Right ventricle myocardium inferior (tissue), 1 donor: ENCODE measurements around the gene BOLA3. TPM values are rescaled to one million over a fixed set of nuclear protein-coding genes. Genes with fewer than 3 reads are reported as not detected.
A peak's percentile ranks its signal among the peaks of the same experiment; 100 is the strongest.
"Not testable (repeated sequence)": the region's sequence is repeated elsewhere in the genome, so short reads cannot be mapped to it uniquely, and the experiment has no call there.

Experiments
- ATAC-seq: fragments of 200-7000 bp; cut with Tn5 transposase; one replicate; pipeline ENCODE4 v1.9.1; 2020; ENCODE audit warnings: mild to moderate bottlenecking, moderate library complexity
- DNase-seq: peaks from one replicate; pipeline ENCODE4 v3.0.0; 2021; ENCODE audit errors: missing footprints
- intact Hi-C: fragments of 100-400 bp; cut with DNase I; formaldehyde crosslinking; loops from one replicate; pipeline ENCODE4 v1.11.0; 2022
- total RNA-seq: library from RNA; stranded (reverse); fragmentation: NEBNext Ultra II Directional; extraction: Animal tissue kit (Norgen Biotek cat#: 25700); gene quantifications from one replicate; pipeline ENCODE4 v1.2.1, GENCODE V29; 2021
- donor health status: DM: no; HTN: yes; CAD: no; lungs with severe emphysema.

BOLA3 gene
- total RNA-seq, 1 donor from 2014 or later, result 88.4 TPM

DNA sequence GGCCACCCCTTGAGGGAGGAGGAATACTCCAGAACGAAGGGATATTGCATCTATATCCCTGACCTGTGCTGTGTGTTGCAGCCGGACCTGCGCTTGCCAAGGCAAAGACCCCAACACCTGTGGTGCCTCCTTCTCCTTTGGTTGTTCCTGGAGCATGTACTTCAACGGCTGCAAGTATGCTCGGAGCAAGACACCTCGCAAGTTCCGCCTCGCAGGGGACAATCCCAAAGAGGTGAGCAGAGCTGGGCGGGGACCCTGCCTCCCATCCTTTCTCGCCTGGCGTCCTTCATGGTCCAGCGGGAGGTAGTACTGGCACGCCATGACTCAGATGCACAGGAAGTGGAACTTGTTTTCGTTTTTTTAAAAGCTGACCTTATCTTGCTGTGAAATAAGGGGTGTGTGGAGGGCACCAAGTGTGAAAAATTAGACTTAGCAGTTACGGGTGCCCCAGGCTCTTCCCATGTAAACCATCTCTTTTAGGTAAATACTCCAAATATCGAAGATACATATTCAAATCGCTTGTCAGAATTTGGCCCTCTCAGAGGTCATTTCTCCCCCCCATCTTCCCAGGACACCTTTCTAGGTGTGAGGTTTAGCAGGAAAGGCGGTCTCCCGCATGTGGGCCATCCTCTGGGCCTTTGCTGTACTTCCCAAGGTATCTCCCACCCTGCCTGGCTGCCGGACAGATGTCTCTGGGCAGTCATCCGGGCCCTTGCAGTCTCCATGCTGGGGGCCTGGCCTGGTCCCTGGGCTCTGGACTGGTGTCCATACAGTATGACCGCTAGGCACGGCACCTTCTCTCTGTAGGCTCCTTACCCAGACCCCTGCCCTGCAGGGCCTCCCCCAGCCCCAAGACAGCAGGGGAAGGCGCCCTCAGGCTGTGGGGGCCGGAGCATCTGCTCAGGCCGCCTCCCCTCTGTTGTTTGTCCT lies 57.6 kb downstream of the BOLA3 start:
- intact Hi-C loops, result no loop called here
- ATAC-seq (no peak), DNase-seq (no peak)

DNA sequence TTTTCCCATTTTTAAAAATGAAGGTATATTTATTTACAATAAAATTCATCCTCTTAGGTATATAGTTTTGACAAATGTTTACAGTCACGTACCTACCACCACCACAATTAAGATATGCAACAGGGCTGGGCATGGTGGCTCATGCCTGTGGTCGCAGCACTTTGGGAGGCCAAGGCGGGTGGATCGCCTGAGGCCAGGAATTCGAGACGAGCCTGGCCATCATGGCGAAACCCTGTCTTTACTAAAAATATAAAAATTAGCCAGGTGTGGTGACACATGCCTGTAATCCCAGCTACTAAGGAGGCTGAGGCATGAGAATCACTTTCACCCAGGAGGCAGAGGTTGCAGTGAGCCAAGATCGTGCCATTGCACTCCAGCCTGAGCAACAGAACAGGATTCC lies 59.0 kb downstream of the BOLA3 start:
- DNase-seq, intact Hi-C loops, ATAC-seq: not testable (repeated sequence)

GRCh38 chr2:74087696-74088095 lies 60.0 kb downstream of the BOLA3 start:
- DNase-seq (no peak), ATAC-seq (peak; percentile 29)
- intact Hi-C loops, result no loop called here

DNA sequence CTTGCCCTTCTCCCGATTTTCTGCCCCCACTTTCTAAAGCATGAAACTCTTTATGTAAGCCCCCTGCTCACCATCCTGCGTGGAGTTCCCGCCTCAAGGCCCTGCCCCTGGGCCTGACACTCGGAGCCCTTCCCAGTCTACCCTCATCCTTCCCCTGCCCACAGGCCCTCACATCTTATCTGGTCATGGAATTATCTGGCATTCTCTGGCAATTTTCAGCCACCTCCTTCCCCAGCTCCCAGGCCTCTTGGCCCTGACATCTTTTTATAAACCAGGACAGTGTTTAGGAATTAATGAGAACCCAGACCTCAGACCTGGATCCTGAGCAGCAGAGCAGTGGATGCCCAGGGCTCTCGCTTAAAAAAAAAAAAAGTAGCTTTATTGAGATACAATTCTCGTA lies 61.7 kb downstream of the BOLA3 start:
- intact Hi-C loops, result no loop called here
- DNase-seq, result no peak
- no peak for ATAC-seq

Other genes with a start within 250 kb of the BOLA3 start
- 17.9 TPM for gene DGUOK, start 221.0 kb downstream of the BOLA3 start, total RNA-seq
- 2.6 TPM for gene TET3, start 163.0 kb downstream of the BOLA3 start, total RNA-seq
- gene MOB1A, start 31.0 kb upstream of the BOLA3 start, total RNA-seq, result 59.3 TPM
- gene MTHFD2, start 50.7 kb upstream of the BOLA3 start, total RNA-seq, result 24.2 TPM
- gene SLC4A5, start 195.5 kb upstream of the BOLA3 start, total RNA-seq, result 1.1 TPM
- 182 TPM for gene DCTN1, start 232.4 kb upstream of the BOLA3 start, total RNA-seq